ENCODE results near the gene YRDC. TPM values are rescaled to one million over a fixed set of nuclear protein-coding genes. Genes with fewer than 3 reads are reported as not detected.

YRDC gene
- polyA plus RNA-seq, 1 of the 3 experiments (the other 2 are of a cell fraction) = 34.2 TPM

- no peak overlapping the region for H2AFZ ChIP-seq (ENCODE audit: low read depth)
- ChIA-PET POLR2A (no interaction called here), CTCF (interaction anchor here (3.5 kb wide), 1 partner anchor 10 kb away, joined by 26 read pairs; the partner anchor contains the start of gene MTF1)
- H3K4me3 ChIP-seq (ENCODE audit: low read depth in 2 of 2, low read length in 1 of 2) = no peak overlapping the region
- TF ChIP-seq FOXJ3 (CRISPR knock-in tag; IDR thresholded peaks at IDR 0.05) (no peak), EP300 (IDR thresholded peaks at IDR 0.05; ENCODE audit: borderline replicate concordance in 1 of 2, low read depth in 1 of 2, low read length in 1 of 2) (no peak), FOXM1 (IDR thresholded peaks at IDR 0.05; ENCODE audit: low read depth) (no peak), RAD21 (IDR thresholded peaks at IDR 0.05; ENCODE audit: low read length) (no peak), TCF12 (IDR thresholded peaks at IDR 0.05) (no peak), USF2 (IDR thresholded peaks at IDR 0.05; ENCODE audit: borderline replicate concordance, low read depth, low read length) (no peak), GATA2 (CRISPR knock-in tag; IDR thresholded peaks at IDR 0.05) (no peak), TEAD4 (IDR thresholded peaks at IDR 0.05; ENCODE audit: borderline replicate concordance, insufficient read depth) (no peak), NFIC (IDR thresholded peaks at IDR 0.05; ENCODE audit: borderline replicate concordance) (no peak)
- peaks cover 3% of the 10 kb centered on the region for H3F3A ChIP-seq (replicated peaks; ENCODE audit: insufficient read depth)
- peaks cover 0 to 5% of the 10 kb centered on the region in 2 experiments; a peak in 2 of 4 replicates for H3K4me1 ChIP-seq (ENCODE audit: control insufficient read depth in 1 of 2, insufficient read depth in 2 of 2, low read depth in 1 of 2, low read length in 1 of 2)
- no peak overlapping the region for H3K9ac ChIP-seq
- peaks cover 30 to 38% of the 10 kb centered on the region in 2 experiments for H3K36me3 ChIP-seq (replicated peaks in 1 of 2; ENCODE audit: control insufficient read depth in 1 of 2, insufficient read depth in 2 of 2, low read length in 1 of 2)
- H3K4me2 ChIP-seq = no peak overlapping the region
- no peak for DNase-seq
- no peaks in the 10 kb centered on the region for H3K9me2 ChIP-seq
- H4K20me1 ChIP-seq (ENCODE audit: insufficient read depth) = peaks cover 56% of the 10 kb centered on the region
- WGBS (ENCODE audit: low lambda C conversion rate) = 91% methylated on average over 3 of the region's 3 CpGs
- H3K27me3 ChIP-seq (ENCODE audit: insufficient read depth) = no peaks in the 10 kb centered on the region
- no peaks in the 10 kb centered on the region for H3K9me3 ChIP-seq
- no peak overlapping the region for H3K27ac ChIP-seq (ENCODE audit: low read depth in 2 of 2, low read length in 1 of 2)
- H3K79me2 ChIP-seq (ENCODE audit: insufficient read depth) = peaks cover 97% of the 10 kb centered on the region
These were observed 41.5 kb upstream of the YRDC start for GRCh38 chr1:37849480-37849879.

- WGBS (ENCODE audit: low lambda C conversion rate) = 94% methylated on average over 4 of the region's 4 CpGs
- Histone ChIP-seq H2AFZ (ENCODE audit: low read depth) (no peak overlapping the region), H3K27me3 (ENCODE audit: insufficient read depth) (no peaks in the 10 kb centered on the region), H4K20me1 (ENCODE audit: insufficient read depth) (peaks cover 46% of the 10 kb centered on the region), H3F3A (replicated peaks; ENCODE audit: insufficient read depth) (peaks cover 3% of the 10 kb centered on the region), H3K79me2 (ENCODE audit: insufficient read depth) (peaks cover 87% of the 10 kb centered on the region), H3K4me3 (ENCODE audit: low read depth in 2 of 2, low read length in 1 of 2) (no peak overlapping the region), H3K9me2 (no peaks in the 10 kb centered on the region), H3K4me2 (no peak overlapping the region), H3K9ac (no peak overlapping the region), H3K36me3 (replicated peaks in 1 of 2; ENCODE audit: control insufficient read depth in 1 of 2, insufficient read depth in 2 of 2, low read length in 1 of 2) (peaks cover 26 to 35% of the 10 kb centered on the region in 2 experiments), H3K9me3 (no peaks in the 10 kb centered on the region), H3K4me1 (ENCODE audit: control insufficient read depth in 1 of 2, insufficient read depth in 2 of 2, low read depth in 1 of 2, low read length in 1 of 2) (peaks cover 0 to 5% of the 10 kb centered on the region in 2 experiments; a peak in 2 of 4 replicates), H3K27ac (ENCODE audit: low read depth in 2 of 2, low read length in 1 of 2) (no peak overlapping the region)
- POLR2A ChIA-PET = interaction anchor here (0.6 kb wide), 1 partner anchor 27 kb away, joined by 3 read pairs; no protein-coding TSS in a partner anchor
- DNase-seq = no peak
- CTCF ChIA-PET = interaction anchor here (1.3 to 3.2 kb wide), 3 partner anchors 13 to 35 kb away, joined by 3 to 11 read pairs (median 3); partner anchors contain the start of gene MTF1
- TF ChIP-seq USF2 (IDR thresholded peaks at IDR 0.05; ENCODE audit: borderline replicate concordance, low read depth, low read length) (no peak), RXRA (IDR thresholded peaks at IDR 0.05; ENCODE audit: borderline replicate concordance, low read depth) (no peak), MXI1 (IDR thresholded peaks at IDR 0.05; ENCODE audit: low read depth, low read length) (no peak), CHD2 (IDR thresholded peaks at IDR 0.05; ENCODE audit: low read length, partially characterized antibody) (no peak), TCF12 (IDR thresholded peaks at IDR 0.05) (no peak), NFIC (IDR thresholded peaks at IDR 0.05; ENCODE audit: borderline replicate concordance) (no peak), PBX3 (IDR thresholded peaks at IDR 0.05) (no peak), RCOR1 (IDR thresholded peaks at IDR 0.05; ENCODE audit: low read length) (no peak), FOXJ3 (CRISPR knock-in tag; IDR thresholded peaks at IDR 0.05) (no peak), IRF3 (IDR thresholded peaks at IDR 0.05; ENCODE audit: low read depth, low read length) (no peak), POLR2AphosphoS5 (IDR thresholded peaks at IDR 0.05; ENCODE audit: low read depth, low read length) (no peak), GATA2 (CRISPR knock-in tag; IDR thresholded peaks at IDR 0.05) (no peak), EZH2phosphoT487 (IDR thresholded peaks at IDR 0.05; ENCODE audit: borderline replicate concordance, low read depth) (no peak), SMC3 (IDR thresholded peaks at IDR 0.05; ENCODE audit: low read depth, low read length) (no peak), SIN3A (IDR thresholded peaks at IDR 0.05; ENCODE audit: borderline replicate concordance, low read depth, low read length) (no peak), FOXM1 (IDR thresholded peaks at IDR 0.05; ENCODE audit: low read depth) (no peak)
These were observed 38.8 kb upstream of the YRDC start for GRCh38 chr1:37846647-37847339.

Measured in SK-N-SH (cell line).